ENCODE data around the gene INTS7.
"Not testable (repeated sequence)": the region's sequence is repeated elsewhere in the genome, so short reads cannot be mapped to it uniquely, and the experiment has no call there.

INTS7 gene

GRCh38 chr1:211985556-211986264 is 49.6 kb downstream of the INTS7 start:
- no peak for DNase-seq (ENCODE audit: low read depth)

GRCh38 chr1:211978596-211978995 is 56.8 kb downstream of the INTS7 start:
- DNase-seq (ENCODE audit: low read depth): no peak

- no peak for DNase-seq (ENCODE audit: low read depth)
Measured at GRCh38 chr1:211975152-211975941, 60.0 kb downstream of the INTS7 start.

GRCh38 chr1:211973541-211973940 is 61.8 kb downstream of the INTS7 start:
- no peak for DNase-seq (ENCODE audit: low read depth)

- no peak for DNase-seq (ENCODE audit: low read depth)
Measured at GRCh38 chr1:211968200-211968834, 67.0 kb downstream of the INTS7 start.

- no peak for DNase-seq (ENCODE audit: low read depth)
Measured at GRCh38 chr1:211967704-211968103, 67.7 kb downstream of the INTS7 start.

GRCh38 chr1:211965108-211965805 is 70.1 kb downstream of the INTS7 start:
- DNase-seq (ENCODE audit: low read depth): no peak

GRCh38 chr1:211959680-211960079 is 75.7 kb downstream of the INTS7 start:
- no peak for DNase-seq (ENCODE audit: low read depth)

- no peak for DNase-seq (ENCODE audit: low read depth)
Measured at GRCh38 chr1:211959221-211959620, 76.1 kb downstream of the INTS7 start.

GRCh38 chr1:211954028-211954427 is 81.3 kb downstream of the INTS7 start:
- not testable (repeated sequence) for DNase-seq (ENCODE audit: low read depth)

- not testable (repeated sequence) for DNase-seq (ENCODE audit: low read depth)
Measured at GRCh38 chr1:211953543-211953942, 81.8 kb downstream of the INTS7 start.

GRCh38 chr1:211952299-211952698 is 83.1 kb downstream of the INTS7 start:
- DNase-seq (ENCODE audit: low read depth): no peak

GRCh38 chr1:211951856-211952255 is 83.5 kb downstream of the INTS7 start:
- no peak for DNase-seq (ENCODE audit: low read depth)

GRCh38 chr1:211948377-211948776 is 87.0 kb downstream of the INTS7 start:
- DNase-seq (ENCODE audit: low read depth): no peak

- DNase-seq (ENCODE audit: low read depth): no peak
Measured at GRCh38 chr1:211947396-211948295, 87.7 kb downstream of the INTS7 start.

- no peak for DNase-seq (ENCODE audit: low read depth)
Measured at GRCh38 chr1:211944733-211945500, 90.4 kb downstream of the INTS7 start.

- DNase-seq (ENCODE audit: low read depth): no peak
Measured at GRCh38 chr1:211942583-211942982, 92.8 kb downstream of the INTS7 start.

- peak; percentile 5 for DNase-seq (ENCODE audit: low read depth)
Measured at GRCh38 chr1:211939876-211940468, 95.4 kb downstream of the INTS7 start.

GRCh38 chr1:211938561-211938997 is 96.8 kb downstream of the INTS7 start:
- DNase-seq (ENCODE audit: low read depth): no peak

GRCh38 chr1:211937422-211937821 is 97.9 kb downstream of the INTS7 start:
- not testable (repeated sequence) for DNase-seq (ENCODE audit: low read depth)
